ENCODE measurements around the gene TUBA1B. TPM values are rescaled to one million over a fixed set of nuclear protein-coding genes. Genes with fewer than 3 reads are reported as not detected.

The TUBA1B gene
- total RNA-seq, 1 experiment from 2014 or later, result 4,028 TPM

GRCh38 chr12:49089821-49090773 lies 41.1 kb downstream of the TUBA1B start:
- peak; percentile 76 for DNase-seq
- Histone ChIP-seq H3K27me3 (ENCODE audit: control insufficient read depth, insufficient read depth, low read length) (peaks cover 80% of the 10 kb centered on the region), H3K4me3 (ENCODE audit: insufficient read depth, low read depth, low read length) (peak overlapping the region; percentile 23), H3K36me3 (replicated peaks; ENCODE audit: control insufficient read depth, insufficient read depth, low read length) (no peaks in the 10 kb centered on the region)

GRCh38 chr12:49088932-49089330 lies 42.3 kb downstream of the TUBA1B start:
- no peak for DNase-seq
- Histone ChIP-seq H3K36me3 (replicated peaks; ENCODE audit: control insufficient read depth, insufficient read depth, low read length) (no peaks in the 10 kb centered on the region), H3K27me3 (ENCODE audit: control insufficient read depth, insufficient read depth, low read length) (peaks cover 69% of the 10 kb centered on the region), H3K4me3 (ENCODE audit: insufficient read depth, low read depth, low read length) (no peak overlapping the region)

GRCh38 chr12:49088150-49088931 lies 42.9 kb downstream of the TUBA1B start:
- Histone ChIP-seq H3K27me3 (ENCODE audit: control insufficient read depth, insufficient read depth, low read length) (peaks cover 63% of the 10 kb centered on the region), H3K36me3 (replicated peaks; ENCODE audit: control insufficient read depth, insufficient read depth, low read length) (no peaks in the 10 kb centered on the region), H3K4me3 (ENCODE audit: insufficient read depth, low read depth, low read length) (no peak overlapping the region)
- peak; percentile 84 for DNase-seq

- Histone ChIP-seq H3K4me3 (ENCODE audit: insufficient read depth, low read depth, low read length) (no peak overlapping the region), H3K36me3 (replicated peaks; ENCODE audit: control insufficient read depth, insufficient read depth, low read length) (no peaks in the 10 kb centered on the region), H3K27me3 (ENCODE audit: control insufficient read depth, insufficient read depth, low read length) (peaks cover 40% of the 10 kb centered on the region)
- DNase-seq, result no peak
Observed at GRCh38 chr12:49086116-49086515, 45.1 kb downstream of the TUBA1B start.

GRCh38 chr12:49084438-49084837 lies 46.8 kb downstream of the TUBA1B start:
- no peak overlapping the region for H3K4me3 ChIP-seq (ENCODE audit: insufficient read depth, low read depth, low read length)
- no peak for DNase-seq
- H3K27me3 ChIP-seq (ENCODE audit: control insufficient read depth, insufficient read depth, low read length), result peaks cover 24% of the 10 kb centered on the region
- no peaks in the 10 kb centered on the region for H3K36me3 ChIP-seq (replicated peaks; ENCODE audit: control insufficient read depth, insufficient read depth, low read length)

GRCh38 chr12:49079793-49080192 lies 51.4 kb downstream of the TUBA1B start:
- Histone ChIP-seq H3K4me3 (ENCODE audit: insufficient read depth, low read depth, low read length) (no peak overlapping the region), H3K27me3 (ENCODE audit: control insufficient read depth, insufficient read depth, low read length) (no peaks in the 10 kb centered on the region), H3K36me3 (replicated peaks; ENCODE audit: control insufficient read depth, insufficient read depth, low read length) (no peaks in the 10 kb centered on the region)
- no peak for DNase-seq

Other genes starting within 250 kb of the TUBA1B start
- 10.8 and 16.5 TPM in 2 replicates for gene FKBP11, start 205.9 kb downstream of the TUBA1B start, total RNA-seq (2014; rRNA removed; shearing (Covaris generic))
- 68.9 and 95.1 TPM in 2 replicates for gene ARF3, start 173.9 kb downstream of the TUBA1B start, total RNA-seq (2014; rRNA removed; shearing (Covaris generic))
- gene WNT10B, start 159.7 kb downstream of the TUBA1B start, total RNA-seq (2014; rRNA removed; shearing (Covaris generic)), result 0.83 and 0.92 TPM in 2 replicates
- not detected in 2 replicates for gene WNT1, start 153.1 kb downstream of the TUBA1B start, total RNA-seq (2014; rRNA removed; shearing (Covaris generic))
- 0.10 and 0.30 TPM in 2 replicates for gene DDN, start 132.0 kb downstream of the TUBA1B start, total RNA-seq (2014; rRNA removed; shearing (Covaris generic))
- gene PRKAG1, start 112.6 kb downstream of the TUBA1B start, total RNA-seq (2014; rRNA removed; shearing (Covaris generic)), result 44.2 and 51.1 TPM in 2 replicates
- gene KMT2D, start 70.6 kb downstream of the TUBA1B start, total RNA-seq (2014; rRNA removed; shearing (Covaris generic)), result 16.2 and 20.8 TPM in 2 replicates
- 5.5 and 7.1 TPM in 2 replicates for gene RHEBL1, start 61.4 kb downstream of the TUBA1B start, total RNA-seq (2014; rRNA removed; shearing (Covaris generic))
- gene DHH, start 36.6 kb downstream of the TUBA1B start, total RNA-seq (2014; rRNA removed; shearing (Covaris generic)), result not detected in 2 replicates
- 63.0 and 75.6 TPM in 2 replicates for gene LMBR1L, start 20.5 kb downstream of the TUBA1B start, total RNA-seq (2014; rRNA removed; shearing (Covaris generic))
- gene TUBA1A, start 57.7 kb upstream of the TUBA1B start, total RNA-seq (2014; rRNA removed; shearing (Covaris generic)), result 268 and 321 TPM in 2 replicates
- gene TUBA1C, start 133.7 kb upstream of the TUBA1B start, total RNA-seq (2014; rRNA removed; shearing (Covaris generic)), result 1,301 and 1,698 TPM in 2 replicates
- 2.5 and 5.1 TPM in 2 replicates for gene PRPH, start 163.8 kb upstream of the TUBA1B start, total RNA-seq (2014; rRNA removed; shearing (Covaris generic))
- gene TROAP, start 191.9 kb upstream of the TUBA1B start, total RNA-seq (2014; rRNA removed; shearing (Covaris generic)), result 46.1 and 48.0 TPM in 2 replicates
- gene C1QL4, start 205.8 kb upstream of the TUBA1B start, total RNA-seq (2014; rRNA removed; shearing (Covaris generic)), result 1.1 and 3.3 TPM in 2 replicates
- gene DNAJC22, start 215.5 kb upstream of the TUBA1B start, total RNA-seq (2014; rRNA removed; shearing (Covaris generic)), result 0.15 and 0.35 TPM in 2 replicates
- gene SPATS2, start 236.1 kb upstream of the TUBA1B start, total RNA-seq (2014; rRNA removed; shearing (Covaris generic)), result 30.2 and 31.9 TPM in 2 replicates